SW 1271 (cell line): Measurements from ENCODE around the gene MT1F.
"Not testable (repeated sequence)": the region's sequence is repeated elsewhere in the genome, so short reads cannot be mapped to it uniquely, and the experiment has no call there.

ENCODE experiments used
- DNase-seq, 2 experiments: peaks; one replicate each; lab custom pipeline; 2025; lab: John Stamatoyannopoulos, UW

Gene MT1F

DNA sequence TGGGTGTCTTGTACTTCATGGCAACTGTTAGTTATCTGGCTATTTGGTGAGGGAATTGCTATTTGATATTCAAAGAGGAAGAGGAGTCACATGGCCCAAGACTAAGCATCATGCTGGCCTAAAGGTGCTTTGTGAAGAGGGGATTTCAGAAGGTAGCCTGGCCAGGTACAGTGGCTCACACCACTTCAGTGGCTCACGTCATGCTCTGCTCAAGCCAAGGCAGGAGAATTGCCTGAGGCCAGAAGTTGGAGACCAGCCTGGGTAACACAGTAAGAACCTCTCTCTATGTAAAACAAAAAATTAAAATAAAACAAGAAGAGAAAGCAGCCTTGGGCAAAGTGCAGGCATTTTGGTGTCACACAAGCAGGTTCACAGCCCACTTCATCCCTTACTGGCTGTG is 12.4 kb upstream of the MT1F start:
- no peak for DNase-seq

DNA sequence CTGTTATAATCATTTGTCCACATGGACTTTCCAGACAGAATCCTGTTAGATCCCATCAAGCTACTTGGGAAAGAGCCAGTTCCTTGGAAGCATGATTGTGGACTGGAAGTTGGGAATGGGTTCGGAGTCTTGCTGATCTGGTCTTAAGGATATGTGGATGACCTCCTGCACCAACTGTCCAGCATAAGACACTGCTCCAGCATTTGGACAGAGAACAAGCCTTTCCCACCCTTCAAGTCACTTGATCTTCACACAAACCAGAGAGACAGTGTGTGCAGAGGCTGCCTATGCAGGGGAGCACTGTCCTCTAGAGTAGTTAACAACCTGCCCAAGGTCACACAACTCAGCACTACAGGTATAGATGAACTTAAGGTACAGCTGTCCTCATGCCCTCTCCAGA is 11.9 kb upstream of the MT1F start:
- DNase-seq, result no peak

DNA sequence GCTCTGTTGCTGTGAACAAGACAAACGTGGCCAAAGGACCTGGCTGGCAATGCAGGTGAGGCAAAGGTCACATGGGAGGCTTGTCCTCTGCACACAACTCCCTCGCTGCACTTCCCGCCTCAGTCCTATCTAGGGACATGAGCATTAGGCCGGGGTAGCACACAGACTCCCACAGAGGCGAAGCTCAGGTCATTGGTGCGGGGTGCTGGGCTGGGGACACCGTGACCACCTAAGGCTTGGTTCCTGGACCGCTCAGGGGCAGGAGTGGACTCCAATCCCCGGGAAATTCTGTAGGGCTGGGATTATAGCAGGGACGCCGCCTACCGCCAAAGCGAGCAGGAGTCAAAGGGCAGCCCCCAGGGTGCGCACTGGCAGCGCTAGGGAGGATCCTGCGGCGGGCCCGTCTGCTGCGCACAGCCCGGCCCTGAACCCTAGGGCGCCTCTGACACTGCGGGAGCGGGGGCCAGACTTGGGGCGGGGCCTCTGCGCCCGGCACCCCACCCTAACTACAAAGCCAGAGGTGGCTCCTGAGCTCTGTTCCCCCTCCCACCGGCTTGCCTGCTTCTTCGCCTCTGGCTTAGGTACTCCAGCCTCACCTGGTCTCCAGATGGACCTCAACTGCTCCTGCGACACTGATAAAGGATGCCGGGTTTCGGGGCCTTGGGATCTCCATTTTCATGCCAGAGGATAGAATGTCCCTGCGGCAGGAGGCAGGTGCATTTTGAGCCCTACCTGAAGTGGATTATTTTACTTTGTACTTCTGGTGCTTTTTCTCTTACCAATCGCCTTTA is 9.9 kb upstream of the MT1F start:
- DNase-seq, result no peak

DNA sequence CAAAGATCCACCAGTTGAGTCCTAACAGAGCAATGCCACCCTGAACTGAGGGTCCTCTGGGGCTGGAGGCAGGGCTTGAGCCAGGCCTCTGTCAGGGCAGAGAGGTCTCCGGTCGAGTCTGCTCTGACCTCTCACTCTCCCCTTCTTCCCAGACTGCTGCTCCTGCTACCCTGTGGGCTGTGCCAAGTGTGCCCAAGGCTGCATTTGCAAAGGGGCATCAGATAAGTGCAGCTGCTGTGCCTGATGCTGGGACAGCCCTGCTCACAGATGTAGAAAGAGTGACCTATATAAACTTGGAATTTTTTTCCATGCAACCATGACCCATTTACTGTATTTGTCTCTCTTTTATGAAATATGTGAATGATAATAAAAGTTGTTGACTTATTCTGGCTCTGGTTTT is 8.5 kb upstream of the MT1F start:
- no peak for DNase-seq

DNA sequence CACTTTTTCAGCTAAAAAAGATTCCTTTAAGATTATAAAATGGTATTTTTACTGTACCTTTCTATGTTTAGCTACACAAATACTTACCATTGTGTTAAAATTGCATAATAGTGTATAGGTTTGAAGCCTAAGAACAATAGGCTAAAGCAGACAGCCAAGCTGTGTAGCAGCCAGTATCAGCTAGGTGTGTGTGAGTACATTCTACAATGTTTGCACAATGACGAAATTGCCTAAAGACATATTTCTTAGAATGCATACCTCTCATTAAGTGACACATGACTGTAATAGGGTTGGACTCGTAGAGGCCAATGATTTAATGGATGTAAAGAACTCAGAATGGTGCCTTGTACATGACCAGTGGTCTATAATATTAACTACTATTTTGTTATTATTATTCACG is 7.9 kb upstream of the MT1F start:
- DNase-seq, result no peak

DNA sequence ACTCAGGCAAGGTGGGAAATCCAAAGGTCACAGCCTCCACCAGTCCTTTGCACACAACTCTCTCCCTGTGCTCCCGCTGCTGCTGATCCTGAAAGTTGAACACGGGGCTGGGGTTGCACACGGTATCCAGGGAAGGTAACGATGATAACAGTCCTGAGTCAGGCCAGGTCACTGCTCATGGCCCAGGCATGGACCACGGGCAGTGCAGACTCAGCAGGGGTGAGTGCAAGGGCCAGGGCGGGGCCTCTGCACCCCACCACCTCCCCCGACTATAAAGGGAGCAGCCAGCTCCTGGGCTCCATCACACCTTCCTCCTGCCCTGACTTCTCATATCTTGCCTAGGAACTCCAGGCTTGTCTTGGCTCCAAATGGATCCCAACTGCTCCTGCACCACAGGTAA is 6.2 kb upstream of the MT1F start, which contains the start of gene MT1B:
MT1B (plus strand) TSS at position 301 of the 400 bp plus-strand sequence; CDS start at position 369, 68 bp downstream.
- DNase-seq, result no peak

DNA sequence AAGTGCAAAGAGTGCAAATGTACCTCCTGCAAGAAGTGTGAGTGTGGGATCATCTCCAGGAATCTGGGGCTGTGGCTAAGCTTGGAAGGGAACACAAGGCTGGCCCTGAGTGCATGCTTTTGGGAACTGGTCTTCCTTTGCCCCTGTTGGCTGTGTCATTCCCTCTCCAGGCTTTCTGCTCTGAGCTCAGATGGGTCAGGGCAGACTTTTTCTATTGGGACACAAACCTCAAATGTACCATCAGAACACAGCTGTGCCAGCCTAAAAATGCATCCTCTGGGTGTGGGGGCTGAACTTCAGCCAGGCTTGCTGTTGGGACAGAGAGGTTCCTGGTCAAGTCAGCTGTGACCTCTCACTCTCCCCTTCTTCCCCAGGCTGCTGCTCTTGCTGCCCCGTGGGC is 5.2 kb upstream of the MT1F start:
- no peak for DNase-seq

DNA sequence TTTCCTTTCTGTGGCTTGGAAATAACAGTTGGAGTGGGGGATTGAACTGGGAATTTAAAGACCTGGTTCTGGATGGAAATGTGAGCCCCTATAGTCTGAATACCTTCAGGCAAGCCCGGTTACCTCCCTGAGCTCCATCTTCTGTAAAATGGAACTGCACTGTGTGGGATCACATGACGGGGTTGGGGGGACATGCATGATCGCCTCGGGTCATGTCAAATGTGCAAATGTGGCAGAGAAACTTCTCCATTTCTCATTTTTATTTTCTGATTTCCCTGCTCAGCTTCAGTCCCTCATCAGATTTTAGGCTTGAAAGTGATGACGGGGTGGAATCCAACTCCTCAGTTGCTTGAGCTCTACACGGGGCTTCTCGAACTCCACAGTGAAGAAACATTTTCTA is 4.5 kb upstream of the MT1F start:
- no peak for DNase-seq

DNA sequence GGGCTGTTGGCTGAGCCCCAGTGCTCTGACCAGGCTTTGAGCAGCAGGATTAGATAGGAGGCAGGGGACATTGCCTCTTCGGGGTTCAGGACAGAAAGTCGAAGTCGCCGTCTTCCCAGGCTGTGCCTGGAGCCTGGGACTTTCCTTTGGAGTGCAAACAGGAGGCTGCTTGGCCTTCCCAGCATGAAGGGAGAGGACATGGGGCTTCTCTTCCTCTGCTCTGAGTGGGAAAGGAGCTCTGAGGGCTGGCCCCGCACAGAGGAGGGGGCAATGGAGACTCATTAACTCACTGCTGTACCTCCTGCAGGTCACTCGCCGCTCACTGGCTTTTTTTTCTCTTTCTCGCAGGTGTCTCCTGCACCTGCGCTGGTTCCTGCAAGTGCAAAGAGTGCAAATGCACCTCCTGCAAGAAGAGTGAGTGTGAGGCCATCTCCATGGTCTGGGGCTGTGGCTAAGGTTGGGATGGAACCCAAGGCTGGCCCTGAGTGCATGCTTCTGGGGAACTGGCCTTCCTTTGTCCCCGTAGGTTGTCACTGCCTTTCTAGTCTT is 642 bp downstream of the MT1F start:
- DNase-seq, result no peak

DNA sequence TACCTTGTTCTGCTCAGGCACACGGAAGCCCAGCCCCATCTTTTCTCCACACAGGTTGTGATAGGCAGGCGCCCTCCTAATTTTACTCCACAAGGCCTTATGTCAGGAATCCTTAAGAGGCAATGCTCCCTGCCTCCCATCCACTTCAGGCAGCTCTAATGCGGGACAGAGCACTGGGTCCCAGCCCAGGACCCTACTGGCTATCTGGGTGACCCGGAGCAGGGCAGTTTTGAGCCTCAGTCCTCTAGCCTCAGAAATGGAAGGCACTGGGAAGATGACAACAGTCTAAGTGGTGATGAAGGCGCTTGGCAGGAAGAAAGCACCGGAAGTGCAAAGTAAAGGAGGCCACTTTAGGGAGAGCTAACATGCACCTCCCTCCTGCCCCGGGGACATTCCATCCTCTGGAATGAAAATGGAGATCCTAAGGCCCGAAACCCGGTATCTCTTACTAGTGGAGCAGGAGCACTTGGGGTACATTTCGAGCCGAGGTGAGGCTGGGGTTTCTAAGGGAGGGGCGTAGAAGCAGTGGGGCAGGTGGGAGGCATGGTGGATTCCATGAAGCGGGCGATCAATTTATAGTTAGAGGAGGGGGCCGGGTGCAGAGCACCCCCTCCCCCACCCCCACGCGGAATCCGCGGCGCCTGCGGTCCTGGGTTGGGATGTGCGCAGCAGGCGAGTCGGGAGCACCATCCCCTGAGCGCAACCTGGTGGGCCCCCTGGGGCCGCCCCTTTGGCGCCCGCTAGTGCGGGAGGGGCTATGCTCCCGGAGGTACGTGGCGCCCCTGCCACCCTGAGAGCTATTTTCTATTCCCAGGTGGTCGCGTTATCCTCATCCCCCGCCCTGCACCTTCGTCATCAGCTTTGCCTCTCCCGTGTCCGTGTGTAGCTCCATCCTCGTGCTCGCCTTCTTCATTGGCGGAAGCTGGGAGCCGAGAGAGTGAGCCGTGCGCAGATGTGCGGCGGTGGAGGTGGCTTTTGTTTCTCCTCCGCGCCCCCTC is 4.9 kb downstream of the MT1F start:
- no peak for DNase-seq

DNA sequence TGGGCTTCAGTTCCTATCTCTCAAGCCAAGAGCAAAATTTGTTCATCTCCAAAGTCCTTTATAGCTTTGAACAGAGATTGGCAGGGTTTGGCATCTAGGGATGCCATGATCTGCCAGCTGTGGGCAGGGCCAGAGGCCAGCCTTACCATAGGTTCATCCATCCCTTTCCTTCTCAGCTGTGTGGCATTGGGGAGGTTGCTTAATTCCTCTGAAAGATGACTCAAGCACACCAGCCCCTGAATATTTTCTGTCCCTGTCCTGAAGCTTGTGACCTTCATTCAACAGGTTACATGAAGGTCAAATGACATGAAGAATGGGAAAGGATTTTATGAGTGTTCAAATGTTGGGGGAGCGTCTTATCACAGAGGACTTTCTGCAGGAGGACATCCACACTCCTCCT is 6.7 kb downstream of the MT1F start:
- no peak for DNase-seq

DNA sequence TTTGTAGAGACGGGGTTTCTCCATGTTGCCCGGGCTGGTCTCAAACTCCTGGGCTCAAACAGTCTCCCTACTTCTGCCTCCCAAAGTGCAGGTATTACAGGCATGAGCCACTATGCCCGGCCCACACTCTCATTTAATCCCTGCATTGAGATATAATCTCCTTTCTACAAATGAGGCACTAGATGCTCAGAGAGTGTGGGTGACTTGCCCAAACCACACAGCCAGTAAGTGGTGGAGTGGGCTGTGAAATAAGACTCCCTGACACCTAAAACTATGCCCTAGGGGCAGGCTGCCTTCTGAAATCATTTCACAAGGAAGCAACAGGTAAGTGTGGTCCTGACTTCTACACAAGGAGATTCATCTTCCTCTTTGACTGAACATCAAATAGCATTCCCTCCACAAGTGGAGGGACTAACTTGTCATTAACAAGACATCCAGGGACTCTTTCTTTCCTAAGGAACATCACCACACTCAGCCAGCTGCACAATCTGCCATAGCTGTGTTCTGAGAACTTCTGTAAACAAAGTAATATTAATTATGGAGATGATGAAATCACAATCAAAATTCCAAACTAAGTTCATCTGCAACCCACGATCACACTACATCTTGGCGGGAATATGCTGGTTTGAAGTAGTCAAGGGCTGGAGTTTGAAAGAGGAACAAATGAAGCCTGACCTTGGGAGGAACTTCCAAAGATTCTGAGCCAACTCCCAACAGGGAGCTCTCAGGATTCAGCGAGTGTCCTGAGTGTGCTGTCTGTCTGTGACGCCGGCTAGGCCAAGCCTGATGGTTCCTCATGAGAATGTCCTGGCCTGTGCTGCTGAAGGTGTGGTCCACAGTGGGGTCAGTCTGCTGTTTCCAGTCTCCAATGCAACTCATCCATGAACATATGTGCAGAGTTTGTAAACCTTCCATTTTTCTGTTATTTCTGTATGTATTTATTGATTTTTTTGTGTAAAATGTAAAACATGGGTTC is 7.8 kb downstream of the MT1F start:
- not testable (repeated sequence) for DNase-seq

DNA sequence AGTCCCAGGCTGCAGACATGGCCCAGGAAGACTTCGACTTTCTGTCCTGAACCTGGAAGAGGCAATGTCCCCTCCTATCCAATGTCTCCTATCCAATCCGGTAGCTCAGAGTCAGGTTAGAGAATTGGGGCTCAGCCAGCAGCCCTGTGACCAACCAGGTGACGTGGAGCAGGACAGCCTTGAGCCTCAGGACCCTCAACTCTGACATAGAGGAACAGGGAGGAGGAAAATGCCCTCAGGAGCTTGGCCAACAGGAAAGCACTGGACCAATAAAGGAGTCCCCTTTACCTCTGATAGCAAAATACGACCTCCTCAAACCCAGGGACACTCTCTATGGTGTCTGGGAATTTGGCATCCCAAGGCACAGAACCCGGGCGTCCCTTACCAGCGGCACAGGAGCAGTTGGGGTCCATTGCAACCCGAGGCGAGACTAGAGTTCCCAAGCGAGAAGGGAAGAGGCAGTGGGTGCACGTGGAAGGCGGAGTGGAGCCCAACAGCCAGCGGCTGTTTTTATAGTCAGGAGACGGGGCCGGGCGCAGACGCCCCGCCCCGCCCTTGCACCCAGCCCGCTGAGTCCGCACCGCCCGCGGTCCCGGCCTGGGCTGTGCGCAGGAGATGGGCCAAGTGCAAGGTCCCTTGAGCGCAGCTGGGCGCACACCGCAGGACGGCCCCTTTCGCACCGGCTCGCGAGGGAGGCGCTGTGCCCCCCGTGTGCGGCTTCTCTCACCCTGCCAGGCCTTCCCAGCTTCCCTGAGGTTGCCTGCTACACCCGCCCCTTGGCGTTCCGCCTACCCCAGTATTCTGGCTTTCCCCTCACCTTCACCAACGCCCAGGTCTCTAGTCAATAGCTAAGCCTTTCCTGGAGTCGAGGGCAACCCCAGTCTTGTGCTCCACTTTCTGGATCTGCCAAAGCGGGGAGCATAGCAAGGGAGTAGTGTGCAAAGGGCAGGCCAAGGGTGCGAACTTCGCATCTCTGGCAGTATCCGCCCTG is 10.1 kb downstream of the MT1F start, which contains the start of gene MT1G:
MT1G (minus strand) TSS at position 485 of the 991 bp plus-strand sequence; CDS start at position 413, 72 bp downstream.
- DNase-seq, result no peak

DNA sequence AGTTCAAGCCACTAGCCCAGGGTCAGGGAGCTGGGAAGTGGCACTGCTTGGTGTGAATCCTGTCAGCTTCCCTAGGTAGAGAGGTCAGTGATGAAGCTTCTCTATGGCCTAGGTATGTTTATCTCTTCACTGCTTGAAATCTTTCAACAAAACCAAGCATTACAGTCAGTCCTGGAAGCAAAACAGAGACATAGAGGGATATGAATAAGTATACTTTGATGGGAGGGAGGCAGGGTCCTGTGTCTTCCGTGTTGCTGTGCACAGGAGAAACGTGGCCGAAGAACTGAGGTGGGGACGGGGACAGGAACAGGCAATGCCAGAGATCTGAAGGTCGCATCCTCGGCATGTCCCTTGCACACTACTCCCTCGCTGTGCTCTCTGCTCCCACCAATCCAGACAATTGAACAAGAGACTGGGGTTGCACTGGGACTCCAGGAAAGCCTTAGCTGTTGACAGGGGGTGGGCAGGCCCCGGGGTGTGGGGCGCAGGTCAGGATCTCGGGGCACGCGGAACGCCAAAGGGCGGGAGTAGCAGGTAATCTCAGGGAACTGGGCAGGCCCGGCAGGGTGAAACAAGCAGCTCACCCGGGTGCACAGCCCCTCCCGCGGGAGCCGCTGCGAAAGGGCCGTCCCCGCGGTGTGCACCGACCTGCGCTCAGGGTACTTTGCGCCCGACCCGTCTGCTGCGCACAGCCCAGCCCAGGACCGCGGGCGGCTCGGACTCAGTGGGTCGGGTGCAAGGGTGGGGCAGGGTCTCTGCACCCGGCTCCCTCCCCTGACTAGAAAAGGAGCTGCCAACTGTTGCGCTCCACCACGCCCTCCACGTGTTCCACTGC is 11.5 kb downstream of the MT1F start, which contains the start of gene MT1H:
MT1H (plus strand) TSS at position 810 of the 835 bp plus-strand sequence. CDS start 71 bp downstream, outside the sequence.
- DNase-seq, result no peak

DNA sequence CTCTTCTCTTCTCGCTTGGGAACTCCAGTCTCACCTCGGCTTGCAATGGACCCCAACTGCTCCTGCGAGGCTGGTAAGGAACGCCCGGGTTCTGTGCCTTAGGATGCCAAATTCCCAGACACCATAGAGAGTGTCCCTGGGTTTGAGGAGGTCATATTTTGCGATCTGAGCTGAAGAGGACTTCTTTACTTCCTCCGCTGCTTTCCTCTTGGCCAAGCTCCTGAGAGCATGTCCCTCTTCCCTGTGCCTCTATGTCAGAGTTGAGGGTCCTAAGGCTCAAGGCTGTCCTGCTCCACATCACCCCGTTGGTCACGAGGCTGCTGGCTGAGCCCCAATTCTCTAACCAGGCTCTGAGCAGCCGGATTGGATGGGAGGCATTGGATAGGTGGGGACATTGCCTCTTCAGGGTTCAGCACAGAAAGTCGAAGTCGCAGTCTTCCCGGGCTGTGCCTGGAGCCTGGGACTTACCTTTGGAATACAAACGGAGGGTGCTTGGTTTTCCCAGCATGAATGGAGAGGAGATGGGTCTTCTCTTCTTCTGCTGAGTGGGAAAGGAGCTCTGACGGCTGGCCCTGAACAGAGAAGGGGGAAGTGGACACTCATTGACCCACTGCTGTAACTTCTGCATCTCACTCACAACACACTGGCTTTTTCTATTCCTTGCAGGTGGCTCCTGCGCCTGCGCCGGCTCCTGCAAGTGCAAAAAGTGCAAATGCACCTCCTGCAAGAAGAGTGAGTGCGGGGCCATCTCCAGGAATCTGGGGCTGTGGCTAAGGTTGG is 12.3 kb downstream of the MT1F start:
- DNase-seq, result no peak

DNA sequence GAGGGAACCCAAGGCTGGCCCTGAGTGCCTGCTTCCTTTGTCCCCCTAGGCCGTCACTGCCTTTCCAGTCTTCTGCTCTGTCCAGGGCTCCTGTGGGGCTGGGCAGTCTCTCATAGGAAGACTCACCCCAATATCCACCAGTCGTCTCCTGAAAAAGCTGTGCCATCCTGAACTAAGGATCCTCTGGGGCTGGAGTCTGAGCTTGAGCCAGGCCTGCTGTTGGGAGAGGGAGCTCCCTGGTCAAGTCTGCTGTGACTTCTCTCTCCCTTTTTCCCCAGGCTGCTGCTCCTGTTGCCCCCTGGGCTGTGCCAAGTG is 12.8 kb downstream of the MT1F start:
- no peak for DNase-seq

DNA sequence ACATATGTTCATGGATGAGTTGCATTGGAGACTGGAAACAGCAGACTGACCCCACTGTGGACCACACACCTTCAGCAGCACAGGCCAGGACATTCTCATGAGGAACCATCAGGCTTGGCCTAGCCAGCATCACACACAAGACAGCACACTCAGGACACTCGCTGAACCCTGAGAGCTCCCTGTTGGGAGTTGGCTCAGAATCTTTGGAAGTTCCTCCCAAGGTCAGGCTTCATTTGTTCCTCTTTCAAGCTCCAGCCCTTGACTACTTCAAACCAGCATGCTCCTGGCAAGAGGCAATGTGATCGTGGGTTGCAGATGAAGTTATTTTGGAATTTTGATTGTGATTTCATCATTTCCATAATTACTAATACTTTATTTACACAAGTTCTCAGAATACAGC is 13.9 kb downstream of the MT1F start:
- not testable (repeated sequence) for DNase-seq

DNA sequence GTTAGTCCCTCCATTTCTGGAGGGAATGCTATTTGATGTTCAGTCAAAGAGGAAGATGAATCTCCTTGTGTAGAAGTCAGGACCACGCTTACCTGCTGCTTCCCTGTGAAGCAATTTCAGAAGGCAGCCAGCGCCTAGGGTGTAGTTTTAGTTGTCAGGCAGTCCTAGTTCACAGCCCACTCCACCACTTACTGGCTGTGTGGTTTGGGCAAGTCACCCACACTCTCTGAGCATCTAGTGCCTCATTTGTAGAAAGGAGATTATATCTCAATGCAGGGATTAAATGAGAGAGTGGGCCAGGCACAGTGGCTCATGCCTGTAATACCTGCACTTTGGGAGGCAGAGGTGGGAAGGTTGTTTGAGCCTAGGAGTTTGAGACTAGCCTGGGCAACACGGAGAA is 14.4 kb downstream of the MT1F start:
- DNase-seq, result not testable (repeated sequence)
